Muscle layer of colon (tissue), 2 donors: ENCODE data around the gene CLIP1.
"Not testable (repeated sequence)": the region's sequence is repeated elsewhere in the genome, so short reads cannot be mapped to it uniquely, and the experiment has no call there.

ENCODE experiments used
- H3K27ac ChIP-seq: one replicate; pipeline ENCODE4 v1.7.0; 2013; ENCODE audit warnings: low read depth, mild to moderate bottlenecking, low read length, moderate library complexity
- H3K27me3 ChIP-seq, 2 donors: one replicate each; pipeline ENCODE4 v1.7.0; 2013; ENCODE audit warnings: low read length in 2 of 2, mild to moderate bottlenecking in 2 of 2; ENCODE audit not compliant: insufficient read depth in 2 of 2, control insufficient read depth in 1 of 2
- H3K36me3 ChIP-seq: one replicate; pipeline ENCODE4 v1.7.0; 2013; ENCODE audit warnings: mild to moderate bottlenecking, low read length; ENCODE audit not compliant: insufficient read depth
- H3K4me1 ChIP-seq: one replicate; pipeline ENCODE4 v1.7.0; 2013; ENCODE audit warnings: mild to moderate bottlenecking, low read length; ENCODE audit not compliant: insufficient read depth
- H3K4me3 ChIP-seq, 2 donors: one replicate each; pipeline ENCODE4 v1.7.0; 2013; ENCODE audit warnings: low read length in 2 of 2, low read depth in 1 of 2, mild to moderate bottlenecking in 1 of 2, moderate library complexity in 1 of 2
- H3K9ac ChIP-seq: one replicate; pipeline ENCODE4 v1.7.0; 2013; ENCODE audit warnings: low read length
- H3K9me3 ChIP-seq: one replicate; pipeline ENCODE4 v1.7.0; 2013; ENCODE audit warnings: mild to moderate bottlenecking, low read length
- donor health status: abdominal sarcoma.
- donor health status: Adenocarcinoma of cecum.

Gene CLIP1

DNA sequence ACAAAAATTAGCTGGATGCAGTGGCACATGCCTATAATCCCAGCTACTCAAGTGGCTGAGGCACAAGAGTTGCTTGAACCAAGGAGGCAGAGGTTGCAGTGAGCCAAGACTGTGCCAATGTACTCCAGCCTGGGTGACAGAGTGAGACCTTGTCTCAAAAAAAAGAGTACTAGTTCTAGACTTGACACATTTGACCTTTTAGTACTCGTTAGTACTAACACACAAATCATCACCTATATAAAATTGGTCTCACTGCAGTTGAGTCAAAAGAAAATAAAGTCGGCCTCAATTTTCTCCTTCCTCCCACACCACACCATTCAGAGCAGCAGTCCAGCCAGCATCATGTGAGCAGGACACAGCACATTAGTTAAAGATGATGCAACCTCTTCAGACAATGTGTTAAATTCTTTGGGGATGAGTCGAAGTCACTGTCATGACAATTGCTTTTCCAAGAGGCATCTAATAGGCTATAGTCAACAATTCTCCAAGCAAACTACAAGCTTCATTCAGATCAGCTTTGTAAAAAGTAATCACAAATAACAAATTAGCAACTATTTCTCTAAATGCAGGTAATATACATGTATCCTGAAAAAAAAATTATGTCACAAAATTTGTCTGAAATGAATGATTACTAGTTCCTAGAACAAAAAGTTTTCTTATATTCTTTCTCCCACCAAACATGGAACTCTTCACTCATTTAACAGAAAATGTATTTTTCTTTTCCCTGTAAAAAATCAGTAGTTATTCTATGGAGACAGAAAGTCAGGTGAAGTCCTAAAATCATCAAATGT, 55.6 kb downstream of the CLIP1 start:
- H3K36me3 ChIP-seq, result peaks cover 8% of the 10 kb centered on the region
- peaks cover 49% of the 10 kb centered on the region for H3K4me1 ChIP-seq
- H3K27me3 ChIP-seq, result no peaks in the 10 kb centered on the region
- peak overlapping the region; percentile 56 for H3K27ac ChIP-seq
- no peak overlapping the region for H3K4me3 ChIP-seq
- H3K9me3 ChIP-seq, result no peaks in the 10 kb centered on the region
- H3K9ac ChIP-seq, result no peak overlapping the region

GRCh38 chr12:122365226-122365625, 57.2 kb downstream of the CLIP1 start:
- H3K9ac ChIP-seq, H3K4me3 ChIP-seq, H3K27me3 ChIP-seq, H3K9me3 ChIP-seq, H3K27ac ChIP-seq: not testable (repeated sequence)
- Histone ChIP-seq H3K4me1 (peaks cover 33% of the 10 kb centered on the region), H3K36me3 (peaks cover 23% of the 10 kb centered on the region)

- Histone ChIP-seq H3K4me1 (peaks cover 19% of the 10 kb centered on the region), H3K27me3 (no peaks in the 10 kb centered on the region), H3K4me3 (no peak overlapping the region), H3K9me3 (no peaks in the 10 kb centered on the region), H3K27ac (no peak overlapping the region), H3K9ac (no peak overlapping the region), H3K36me3 (peaks cover 35% of the 10 kb centered on the region)
Measured at GRCh38 chr12:122363782-122364181, 58.7 kb downstream of the CLIP1 start.

DNA sequence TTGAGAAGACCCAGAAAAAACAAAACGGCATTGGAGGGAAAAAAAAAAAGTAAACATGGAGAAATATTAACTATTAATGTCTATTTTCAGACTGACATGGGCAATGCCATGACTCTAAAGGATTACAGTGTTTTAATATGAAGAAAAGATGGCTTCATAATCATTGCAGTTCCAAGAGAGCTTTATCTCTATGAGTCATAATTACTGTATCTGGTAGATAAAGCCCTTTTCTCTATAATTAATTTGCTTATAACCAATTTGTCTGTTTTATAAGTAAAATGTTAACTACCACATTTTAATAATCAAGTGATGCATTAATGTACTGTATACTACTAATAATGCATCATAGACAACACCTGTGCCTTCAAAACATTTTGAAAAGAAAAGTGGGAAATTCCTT, 59.7 kb downstream of the CLIP1 start:
- H3K36me3 ChIP-seq, result peaks cover 35% of the 10 kb centered on the region
- no peaks in the 10 kb centered on the region for H3K27me3 ChIP-seq
- H3K4me3 ChIP-seq, result no peak overlapping the region
- no peak overlapping the region for H3K9ac ChIP-seq
- peaks cover 9% of the 10 kb centered on the region for H3K4me1 ChIP-seq
- H3K9me3 ChIP-seq, result no peaks in the 10 kb centered on the region
- H3K27ac ChIP-seq, result no peak overlapping the region

- H3K9me3 ChIP-seq, H3K27me3 ChIP-seq, H3K9ac ChIP-seq, H3K4me1 ChIP-seq, H3K4me3 ChIP-seq, H3K27ac ChIP-seq: not testable (repeated sequence)
- H3K36me3 ChIP-seq, result peaks cover 47% of the 10 kb centered on the region
Measured at GRCh38 chr12:122358403-122358802, 64.1 kb downstream of the CLIP1 start.

DNA sequence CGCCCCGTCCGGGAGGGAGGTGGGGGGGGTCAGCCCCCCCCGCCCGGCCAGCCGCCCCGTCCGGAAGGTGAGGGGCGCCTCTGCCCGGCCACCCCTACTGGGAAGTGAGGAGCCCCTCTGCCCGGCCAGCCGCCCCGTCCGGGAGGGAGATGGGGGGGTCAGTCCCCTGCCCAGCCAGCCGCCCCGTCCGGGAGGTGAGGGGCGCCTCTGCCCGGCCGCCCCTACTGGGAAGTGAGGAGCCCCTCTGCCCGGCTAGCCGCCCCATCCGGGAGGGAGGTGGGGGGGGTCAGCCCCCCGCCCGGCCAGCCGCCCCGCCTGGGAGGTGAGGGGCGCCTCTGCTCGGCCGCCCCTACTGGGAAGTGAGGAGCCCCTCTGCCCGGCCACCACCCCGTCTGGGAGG, 64.9 kb downstream of the CLIP1 start:
- not testable (repeated sequence) for H3K27ac ChIP-seq, H3K27me3 ChIP-seq, H3K4me3 ChIP-seq, H3K9ac ChIP-seq, H3K9me3 ChIP-seq, H3K4me1 ChIP-seq
- peaks cover 52% of the 10 kb centered on the region for H3K36me3 ChIP-seq

GRCh38 chr12:122356991-122357390, 65.5 kb downstream of the CLIP1 start:
- not testable (repeated sequence) for H3K9ac ChIP-seq, H3K4me3 ChIP-seq, H3K27me3 ChIP-seq, H3K4me1 ChIP-seq, H3K9me3 ChIP-seq, H3K27ac ChIP-seq
- peaks cover 56% of the 10 kb centered on the region for H3K36me3 ChIP-seq

- Histone ChIP-seq H3K27ac (no peak overlapping the region), H3K4me1 (no peaks in the 10 kb centered on the region), H3K36me3 (peaks cover 52% of the 10 kb centered on the region), H3K9me3 (no peaks in the 10 kb centered on the region), H3K27me3 (no peaks in the 10 kb centered on the region), H3K9ac (no peak overlapping the region), H3K4me3 (no peak overlapping the region)
Measured at GRCh38 chr12:122356192-122356635, 66.3 kb downstream of the CLIP1 start.

GRCh38 chr12:122355706-122356105, 66.8 kb downstream of the CLIP1 start:
- H3K36me3 ChIP-seq, result peaks cover 46% of the 10 kb centered on the region
- peaks cover 1% of the 10 kb centered on the region for H3K4me1 ChIP-seq
- no peak overlapping the region for H3K27ac ChIP-seq
- H3K4me3 ChIP-seq, result no peak overlapping the region
- H3K27me3 ChIP-seq, result no peaks in the 10 kb centered on the region
- H3K9ac ChIP-seq, result no peak overlapping the region
- H3K9me3 ChIP-seq, result no peaks in the 10 kb centered on the region

GRCh38 chr12:122354958-122355641, 67.4 kb downstream of the CLIP1 start:
- H3K36me3 ChIP-seq, result peaks cover 40% of the 10 kb centered on the region
- no peaks in the 10 kb centered on the region for H3K27me3 ChIP-seq
- H3K9me3 ChIP-seq, result no peaks in the 10 kb centered on the region
- no peak overlapping the region for H3K27ac ChIP-seq
- no peak overlapping the region for H3K9ac ChIP-seq
- H3K4me1 ChIP-seq, result peaks cover 7% of the 10 kb centered on the region
- no peak overlapping the region for H3K4me3 ChIP-seq

DNA sequence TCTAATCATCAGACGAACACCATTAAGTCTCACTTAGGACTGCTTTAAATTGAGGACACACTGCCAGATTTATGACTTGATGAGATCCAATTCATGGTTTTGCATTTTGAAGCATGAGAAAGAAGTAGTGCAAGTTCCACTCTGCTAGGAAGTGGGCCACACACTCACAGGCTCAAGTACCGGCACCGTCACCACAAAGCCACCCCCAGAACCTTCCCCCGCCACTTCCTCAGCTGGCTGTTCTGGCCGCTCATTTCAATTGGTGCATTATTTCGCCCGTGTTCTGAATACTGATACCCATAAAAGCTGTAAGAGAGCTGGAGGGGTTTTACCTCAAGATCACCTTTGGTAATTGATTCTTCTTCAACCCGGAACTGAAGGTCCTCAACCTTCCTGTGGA, 70.1 kb downstream of the CLIP1 start:
- H3K9me3 ChIP-seq, result no peaks in the 10 kb centered on the region
- H3K4me1 ChIP-seq, result peaks cover 11% of the 10 kb centered on the region
- H3K27ac ChIP-seq, result no peak overlapping the region
- H3K27me3 ChIP-seq, result no peaks in the 10 kb centered on the region
- no peak overlapping the region for H3K9ac ChIP-seq
- H3K4me3 ChIP-seq, result no peak overlapping the region
- peaks cover 31% of the 10 kb centered on the region for H3K36me3 ChIP-seq
